Upper lobe of right lung (tissue), 1 donor: ENCODE data around the gene CHSY3. TPM values are rescaled to one million over a fixed set of nuclear protein-coding genes. Genes with fewer than 3 reads are reported as not detected.

Experiments used
- ATAC-seq: fragments of 200-7000 bp; cut with Tn5 transposase; one replicate; pipeline ENCODE4 v1.9.1; 2020; ENCODE audit warnings: mild to moderate bottlenecking, moderate library complexity
- DNase-seq: peaks from one replicate; pipeline ENCODE4 v3.0.0-alpha.2; 2020
- H3K27ac ChIP-seq: fragments of 200-600 bp; one replicate; pipeline ENCODE4 v1.8.0; 2022
- H3K27me3 ChIP-seq: fragments of 200-600 bp; one replicate; pipeline ENCODE4 v1.8.0; 2022; ENCODE audit warnings: mild to moderate bottlenecking
- H3K36me3 ChIP-seq: fragments of 200-600 bp; one replicate; pipeline ENCODE4 v1.8.0; 2022
- H3K4me1 ChIP-seq: fragments of 200-600 bp; one replicate; pipeline ENCODE4 v1.8.0; 2022
- H3K4me3 ChIP-seq: fragments of 200-600 bp; one replicate; pipeline ENCODE4 v1.8.0; 2022; ENCODE audit warnings: mild to moderate bottlenecking
- H3K9me3 ChIP-seq: fragments of 200-600 bp; one replicate; pipeline ENCODE4 v1.8.0; 2022
- CTCF ChIP-seq: fragments of 200-600 bp; IDR thresholded peaks from one replicate; pipeline ENCODE4 v1.8.0; 2022; ENCODE audit warnings: antibody characterized with exemption
- intact Hi-C: fragments of 100-400 bp; cut with DNase I; formaldehyde crosslinking; loops from one replicate; pipeline ENCODE4 v1.11.0; 2022
- total RNA-seq: library from RNA; stranded (reverse); fragmentation: NEBNext Ultra II Directional; extraction: Animal tissue kit (Norgen Biotek cat#: 25700); gene quantifications from one replicate; pipeline ENCODE4 v1.2.1, GENCODE V29; 2021
- donor health status: DM: no; HTN: yes; CAD: no; lungs with severe emphysema.

The CHSY3 gene
- total RNA-seq, 1 donor from 2014 or later = 5.7 TPM

DNA sequence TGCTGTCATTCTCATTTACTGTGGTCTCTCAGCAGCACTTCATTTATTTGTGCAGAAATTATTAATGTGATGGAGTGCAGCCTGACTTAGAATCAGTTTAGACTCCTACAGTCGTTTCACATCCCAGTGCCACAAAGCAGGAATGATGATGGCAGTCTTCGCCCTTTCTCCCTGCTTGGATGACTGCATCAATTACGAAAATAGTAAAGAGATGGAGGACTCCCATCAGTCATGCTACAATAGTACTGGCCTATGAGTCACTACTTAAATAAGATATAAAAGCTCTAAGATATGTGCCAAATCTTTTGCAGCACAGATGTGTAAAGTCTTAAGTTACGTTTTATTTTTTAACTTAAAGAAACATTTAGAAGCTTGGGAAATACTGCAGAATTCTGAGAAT lies 263.9 kb downstream of the CHSY3 start:
- intact Hi-C loops = no loop called here
- Histone ChIP-seq H3K4me1 (no peaks in the 10 kb centered on the region), H3K27ac (no peak overlapping the region), H3K36me3 (no peaks in the 10 kb centered on the region), H3K27me3 (no peaks in the 10 kb centered on the region), H3K9me3 (no peaks in the 10 kb centered on the region), H3K4me3 (no peak overlapping the region)
- DNase-seq (no peak), ATAC-seq (no peak)
- TF ChIP-seq CTCF = no peak

DNA sequence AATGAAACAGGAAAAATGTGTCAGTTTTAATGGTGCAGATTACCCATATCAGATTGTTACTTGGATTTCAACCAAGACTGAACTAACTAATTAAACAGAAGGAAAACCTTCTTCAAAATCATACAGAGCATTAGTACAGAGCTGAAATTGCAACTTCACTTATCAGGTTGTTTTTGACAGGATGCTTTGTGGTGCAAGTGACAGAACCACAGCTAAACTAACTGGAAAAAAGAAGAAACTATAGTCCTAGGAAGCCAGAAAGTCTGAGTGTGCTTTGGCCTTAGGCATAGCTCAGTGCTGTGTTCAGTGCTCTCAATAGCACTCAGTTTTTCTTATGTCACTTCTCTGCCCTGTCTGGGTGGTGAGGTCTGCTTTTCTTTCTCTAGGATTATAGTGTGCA lies 267.4 kb downstream of the CHSY3 start:
- no peak overlapping the region for H3K27ac ChIP-seq
- H3K9me3 ChIP-seq = no peaks in the 10 kb centered on the region
- intact Hi-C loops = no loop called here
- DNase-seq = no peak
- no peak for ATAC-seq
- no peak for TF ChIP-seq CTCF
- H3K4me1 ChIP-seq = no peaks in the 10 kb centered on the region
- no peaks in the 10 kb centered on the region for H3K27me3 ChIP-seq
- no peak overlapping the region for H3K4me3 ChIP-seq
- no peaks in the 10 kb centered on the region for H3K36me3 ChIP-seq

DNA sequence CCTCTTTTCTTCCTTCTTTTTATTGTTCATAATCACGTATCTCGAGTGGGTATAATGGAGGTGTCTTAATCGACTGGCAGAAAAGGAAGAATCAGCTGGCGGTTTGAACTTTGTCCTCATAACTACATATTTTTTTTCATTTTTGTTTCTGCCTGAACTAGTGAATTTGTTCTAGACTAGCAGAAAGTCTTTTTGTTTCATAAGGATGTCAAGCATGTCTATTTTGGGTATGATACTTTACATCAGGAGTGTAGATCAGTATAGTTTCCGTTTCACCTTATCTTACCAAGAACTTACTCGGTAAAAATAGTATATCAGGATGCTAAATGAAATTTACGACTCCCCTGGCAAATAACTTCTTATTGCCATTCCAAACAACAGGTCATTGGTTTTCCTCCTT lies 278.9 kb downstream of the CHSY3 start:
- no peak overlapping the region for H3K27ac ChIP-seq
- TF ChIP-seq CTCF = no peak

GRCh38 chr5:130189961-130190360 lies 285.7 kb downstream of the CHSY3 start:
- Histone ChIP-seq H3K9me3 (no peaks in the 10 kb centered on the region), H3K4me3 (no peak overlapping the region)
- TF ChIP-seq CTCF = no peak

More for the DNA sequence above, 278.9 kb downstream of the CHSY3 start:
- DNase-seq = no peak
- Histone ChIP-seq H3K9me3 (no peaks in the 10 kb centered on the region), H3K27me3 (no peaks in the 10 kb centered on the region), H3K36me3 (no peaks in the 10 kb centered on the region), H3K4me3 (no peak overlapping the region), H3K4me1 (no peaks in the 10 kb centered on the region)
- ATAC-seq = no peak
- intact Hi-C loops = no loop called here

GRCh38 chr5:130198927-130199326 lies 294.7 kb downstream of the CHSY3 start:
- Histone ChIP-seq H3K4me1 (no peaks in the 10 kb centered on the region), H3K4me3 (no peak overlapping the region), H3K27ac (no peak overlapping the region), H3K36me3 (no peaks in the 10 kb centered on the region), H3K27me3 (no peaks in the 10 kb centered on the region), H3K9me3 (no peaks in the 10 kb centered on the region)
- no peak for TF ChIP-seq CTCF
- no peak for DNase-seq
- no peak for ATAC-seq
- intact Hi-C loops = no loop called here

More at GRCh38 chr5:130189961-130190360, 285.7 kb downstream of the CHSY3 start:
- no peak for DNase-seq
- Histone ChIP-seq H3K36me3 (no peaks in the 10 kb centered on the region), H3K4me1 (no peaks in the 10 kb centered on the region), H3K27ac (no peak overlapping the region), H3K27me3 (no peaks in the 10 kb centered on the region)
- intact Hi-C loops = no loop called here
- no peak for ATAC-seq

DNA sequence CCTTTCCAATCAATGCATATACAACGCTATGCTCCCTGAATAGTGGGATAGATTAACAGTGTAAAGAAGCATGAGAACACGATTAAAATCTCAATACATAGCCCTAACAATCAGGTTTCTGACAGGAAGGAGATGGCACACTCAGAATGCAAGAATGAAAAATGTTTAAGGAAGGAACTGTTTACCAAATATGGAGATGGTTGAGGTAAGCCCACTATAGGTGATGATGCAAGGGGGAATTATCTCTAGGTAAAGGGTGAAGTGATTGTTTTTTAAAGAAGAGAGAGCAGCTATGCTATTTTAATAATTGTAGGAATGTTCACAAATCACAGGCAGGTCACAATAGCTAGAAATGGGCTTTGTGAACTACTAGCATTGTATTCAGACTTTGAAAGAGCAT lies 302.4 kb downstream of the CHSY3 start:
- ATAC-seq = no peak
- no peak for DNase-seq
- Histone ChIP-seq H3K27me3 (no peaks in the 10 kb centered on the region), H3K9me3 (no peaks in the 10 kb centered on the region), H3K4me3 (no peak overlapping the region), H3K4me1 (no peaks in the 10 kb centered on the region), H3K36me3 (no peaks in the 10 kb centered on the region), H3K27ac (no peak overlapping the region)
- no peak for TF ChIP-seq CTCF
- intact Hi-C loops = no loop called here
